CD4-positive, alpha-beta T cell (primary cell): ENCODE measurements around the gene PDE8B. TPM values are rescaled to one million over a fixed set of nuclear protein-coding genes. Genes with fewer than 3 reads are reported as not detected.

Source experiments
- ATAC-seq: fragments of 200-7000 bp; cut with Tn5 transposase; one replicate; pipeline ENCODE4 v1.10.0; 2022; ENCODE audit warnings: mild to moderate bottlenecking; ENCODE audit not compliant: poor library complexity
- CTCF ChIA-PET: fragments of 350-600 bp; sonication (Branson Sonifier 250); formaldehyde crosslinking; loops from one replicate; lab custom pipeline; 2021; ENCODE audit warnings: antibody characterized with exemption, inconsistent platforms; lab: Charles Lee
- POLR2A ChIA-PET: fragments of 350-600 bp; sonication (Branson Sonifier 250); formaldehyde crosslinking; loops from one replicate; lab custom pipeline; 2021; ENCODE audit warnings: antibody characterized with exemption, inconsistent platforms; lab: Charles Lee
- DNase-seq, 14 experiments: peaks; one replicate each; pipeline ENCODE4 v3.0.0-alpha.2; 2013 to 2020; ENCODE audit warnings: mixed read lengths in 2 of 14
- H3K27ac ChIP-seq, 2 donors: one replicate each; pipeline versions ENCODE4 v1.5.1 to v1.7.0; 2013; ENCODE audit warnings: low read length in 2 of 2, low read depth in 1 of 2, mild to moderate bottlenecking in 1 of 2
- H3K27me3 ChIP-seq, 2 experiments: 1 replicate in 1 of 2; 2 replicates in 1 of 2; pipeline versions ENCODE4 v1.6.1 to v1.7.0; 2013; ENCODE audit warnings: low read length in 2 of 2, control low read depth in 1 of 2, mild to moderate bottlenecking in 1 of 2, moderate library complexity in 1 of 2; ENCODE audit not compliant: insufficient read depth in 2 of 2, control insufficient read depth in 1 of 2
- H3K36me3 ChIP-seq: one replicate; pipeline ENCODE4 v1.6.1; 2013; ENCODE audit warnings: low read length, control low read depth; ENCODE audit not compliant: insufficient read depth
- H3K4me1 ChIP-seq: one replicate; pipeline ENCODE4 v1.6.1; 2013; ENCODE audit warnings: low read length, control low read depth; ENCODE audit not compliant: insufficient read depth
- H3K4me3 ChIP-seq: one replicate; pipeline ENCODE4 v1.5.1; 2013; ENCODE audit warnings: mild to moderate bottlenecking, low read length, moderate library complexity
- H3K9me3 ChIP-seq, 2 experiments: 1 replicate in 1 of 2; 2 replicates in 1 of 2; pipeline versions ENCODE4 v1.6.1 to v1.7.0; 2013; ENCODE audit warnings: low read length in 2 of 2, mild to moderate bottlenecking in 2 of 2, control low read depth in 1 of 2, moderate library complexity in 1 of 2; ENCODE audit not compliant: control insufficient read depth in 1 of 2, insufficient read depth in 1 of 2
- H3K27ac Mint-ChIP-seq: one replicate; pipeline ENCODE4 v1.8.0; 2020; ENCODE audit warnings: mixed read lengths
- H3K27me3 Mint-ChIP-seq: one replicate; pipeline ENCODE4 v1.8.0; 2021; ENCODE audit warnings: mixed read lengths
- H3K36me3 Mint-ChIP-seq: one replicate; pipeline ENCODE4 v1.8.0; 2021; ENCODE audit warnings: low read depth, mixed read lengths
- H3K4me1 Mint-ChIP-seq: one replicate; pipeline ENCODE4 v1.8.0; 2021; ENCODE audit warnings: low read depth, mixed read lengths
- H3K4me3 Mint-ChIP-seq: one replicate; pipeline ENCODE4 v1.8.0; 2020; ENCODE audit warnings: mild to moderate bottlenecking, mixed read lengths
- H3K9me3 Mint-ChIP-seq: one replicate; pipeline ENCODE4 v1.8.0; 2020; ENCODE audit warnings: mixed read lengths
- CTCF ChIP-seq: fragments of 200-600 bp; IDR thresholded peaks from one replicate; pipeline ENCODE4 v1.8.0; 2022; ENCODE audit warnings: antibody characterized with exemption, mild to moderate bottlenecking
- intact Hi-C, 2 experiments: fragments of 100-400 bp; cut with DNase I in 1 of 2; cut with micrococcal nuclease in 1 of 2; formaldehyde crosslinking; loops; one replicate each; pipeline versions ENCODE4 v1.15.1 to v1.9.0; 2023 to 2025; cut with DNase I, micrococcal nuclease
- total RNA-seq, 174 experiments: library from RNA in 2 of 174; stranded (reverse) in 2 of 174; gene quantifications; one replicate each; pipeline ENCODE4 v1.2.3 and lab custom pipeline; 2021 to 2026

The PDE8B gene
- total RNA-seq, 2 experiments from 2014 or later, result 0.22 to 0.27 TPM

DNA sequence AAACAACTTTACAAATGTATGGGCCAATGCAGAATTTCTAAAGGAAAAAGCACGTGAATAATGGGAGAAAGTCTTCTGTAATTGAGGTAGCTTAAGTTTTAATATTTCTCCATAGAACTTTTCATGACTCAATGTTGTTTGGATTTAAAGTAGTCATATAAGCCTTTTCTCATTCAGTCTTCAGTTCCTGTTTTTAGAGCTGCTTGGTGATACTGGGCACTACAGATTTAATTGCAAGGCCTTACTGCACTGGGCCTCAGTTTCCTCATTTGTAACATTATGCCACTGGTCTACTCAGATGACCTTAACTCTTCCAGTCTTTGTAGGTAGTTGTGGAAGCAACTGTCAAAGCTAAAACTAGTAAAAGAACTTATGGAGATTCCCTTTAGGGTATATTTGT, 221.2 kb downstream of the PDE8B start:
- H3K4me3 ChIP-seq, result no peak overlapping the region
- no peaks in the 10 kb centered on the region for H3K9me3 ChIP-seq
- POLR2A ChIA-PET, result no interaction called here
- Mint-ChIP-seq H3K27me3 (no peaks in the 10 kb centered on the region), H3K9me3 (no peaks in the 10 kb centered on the region), H3K27ac (no peak overlapping the region), H3K4me1 (no peaks in the 10 kb centered on the region), H3K4me3 (no peak overlapping the region), H3K36me3 (peaks cover 47% of the 10 kb centered on the region)
- peaks cover 13% of the 10 kb centered on the region for H3K36me3 ChIP-seq
- DNase-seq (no peak), ATAC-seq (no peak)
- no peaks in the 10 kb centered on the region for H3K27me3 ChIP-seq
- H3K4me1 ChIP-seq, result no peaks in the 10 kb centered on the region
- CTCF ChIA-PET, result no interaction called here
- intact Hi-C loops, result no loop called here
- no peak overlapping the region for H3K27ac ChIP-seq
- TF ChIP-seq CTCF, result no peak

- Mint-ChIP-seq H3K27me3 (no peaks in the 10 kb centered on the region), H3K27ac (no peak overlapping the region), H3K9me3 (no peaks in the 10 kb centered on the region), H3K36me3 (peaks cover 38% of the 10 kb centered on the region), H3K4me1 (no peaks in the 10 kb centered on the region), H3K4me3 (no peak overlapping the region)
- no peaks in the 10 kb centered on the region for H3K4me1 ChIP-seq
- no peaks in the 10 kb centered on the region for H3K27me3 ChIP-seq
- H3K9me3 ChIP-seq, result no peaks in the 10 kb centered on the region
- ChIA-PET POLR2A (no interaction called here), CTCF (interaction anchor here (1.2 to 2.1 kb wide), 3 partner anchors 10 to 308 kb away, joined by 3 to 6 read pairs (median 3); partner anchors contain the start of gene WDR41)
- no peak overlapping the region for H3K4me3 ChIP-seq
- no peak for ATAC-seq
- no peak for TF ChIP-seq CTCF
- H3K36me3 ChIP-seq, result peaks cover 9% of the 10 kb centered on the region
- H3K27ac ChIP-seq, result no peak overlapping the region
- peak in 3 of 14 experiments; percentile 13 to 24 (median 23) for DNase-seq
- intact Hi-C loops, result loop anchor here in 1 of 2 experiments (5.0 kb wide), 1 partner anchor 290 kb away; no protein-coding TSS in a partner anchor
These were observed 226.7 kb downstream of the PDE8B start for GRCh38 chr5:77437194-77437593.

DNA sequence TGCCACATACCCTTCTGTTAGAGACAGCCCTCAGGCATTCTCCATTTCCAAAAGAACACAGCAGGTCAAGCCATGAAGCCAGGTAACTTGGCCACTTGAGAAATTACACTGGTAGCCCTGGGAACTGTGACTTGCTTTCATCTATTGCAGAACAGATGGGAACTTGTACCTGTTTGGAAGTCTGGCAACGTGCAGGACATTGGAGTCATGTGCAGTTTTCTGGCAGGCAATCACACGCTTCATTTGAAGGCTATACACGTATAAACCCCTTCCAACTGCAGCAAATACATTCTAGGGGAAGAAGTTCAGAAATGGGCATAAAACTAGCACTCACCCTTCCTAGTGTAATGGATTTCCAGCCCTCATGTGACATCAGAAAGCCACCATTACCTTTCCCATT, 227.6 kb downstream of the PDE8B start:
- Histone ChIP-seq H3K9me3 (no peaks in the 10 kb centered on the region), H3K27ac (no peak overlapping the region), H3K4me3 (no peak overlapping the region), H3K36me3 (peaks cover 2% of the 10 kb centered on the region), H3K27me3 (no peaks in the 10 kb centered on the region), H3K4me1 (no peaks in the 10 kb centered on the region)
- Mint-ChIP-seq H3K27ac (no peak overlapping the region), H3K36me3 (peaks cover 29% of the 10 kb centered on the region), H3K27me3 (no peaks in the 10 kb centered on the region), H3K9me3 (no peaks in the 10 kb centered on the region), H3K4me3 (no peak overlapping the region), H3K4me1 (no peaks in the 10 kb centered on the region)
- POLR2A ChIA-PET, result no interaction called here
- TF ChIP-seq CTCF, result no peak
- ATAC-seq, result no peak
- intact Hi-C loops, result loop anchor here in 1 of 2 experiments (5.0 kb wide), 1 partner anchor 291 kb away; no protein-coding TSS in a partner anchor
- CTCF ChIA-PET, result interaction anchor here (1.3 to 2.1 kb wide), 2 partner anchors 11 to 54 kb away, joined by 3 to 6 read pairs; partner anchors contain the start of gene WDR41
- DNase-seq, result no peak
